Nephron progenitor cell (in vitro differentiated cells): ENCODE results near the gene TSHZ2.
A peak's percentile ranks its signal among the peaks of the same experiment; 100 is the strongest.
"Not testable (repeated sequence)": the region's sequence is repeated elsewhere in the genome, so short reads cannot be mapped to it uniquely, and the experiment has no call there.

ENCODE experiments used
- DNase-seq: peaks from one replicate; pipeline ENCODE4 v3.0.0; 2021
- H3K27ac Mint-ChIP-seq: 2 replicates; pipeline ENCODE4 v1.8.0; 2021; ENCODE audit warnings: mild to moderate bottlenecking, moderate library complexity, mixed read lengths
- H3K27me3 Mint-ChIP-seq: 2 replicates; pipeline ENCODE4 v1.8.0; 2021; ENCODE audit warnings: mild to moderate bottlenecking, low read depth, mixed read lengths; ENCODE audit not compliant: poor library complexity
- H3K36me3 Mint-ChIP-seq: 2 replicates; pipeline ENCODE4 v1.8.0; 2021; ENCODE audit warnings: low read depth, mixed read lengths
- H3K4me1 Mint-ChIP-seq: 2 replicates; pipeline ENCODE4 v1.8.0; 2021; ENCODE audit warnings: mixed read lengths
- H3K4me3 Mint-ChIP-seq: 2 replicates; pipeline ENCODE4 v1.8.0; 2021; ENCODE audit warnings: mild to moderate bottlenecking, moderate library complexity, mixed read lengths
- H3K9me3 Mint-ChIP-seq: 2 replicates; pipeline ENCODE4 v1.8.0; 2021; ENCODE audit warnings: mild to moderate bottlenecking, moderate library complexity, mixed read lengths
- TF ChIP-seq, protein P1 (sequence below): fragments of 200-600 bp; sonication (generic); IDR thresholded peaks from 2 replicates; pipeline ENCODE4 v1.5.0; 2021; ENCODE audit warnings: antibody characterized with exemption

TSHZ2 gene

DNA sequence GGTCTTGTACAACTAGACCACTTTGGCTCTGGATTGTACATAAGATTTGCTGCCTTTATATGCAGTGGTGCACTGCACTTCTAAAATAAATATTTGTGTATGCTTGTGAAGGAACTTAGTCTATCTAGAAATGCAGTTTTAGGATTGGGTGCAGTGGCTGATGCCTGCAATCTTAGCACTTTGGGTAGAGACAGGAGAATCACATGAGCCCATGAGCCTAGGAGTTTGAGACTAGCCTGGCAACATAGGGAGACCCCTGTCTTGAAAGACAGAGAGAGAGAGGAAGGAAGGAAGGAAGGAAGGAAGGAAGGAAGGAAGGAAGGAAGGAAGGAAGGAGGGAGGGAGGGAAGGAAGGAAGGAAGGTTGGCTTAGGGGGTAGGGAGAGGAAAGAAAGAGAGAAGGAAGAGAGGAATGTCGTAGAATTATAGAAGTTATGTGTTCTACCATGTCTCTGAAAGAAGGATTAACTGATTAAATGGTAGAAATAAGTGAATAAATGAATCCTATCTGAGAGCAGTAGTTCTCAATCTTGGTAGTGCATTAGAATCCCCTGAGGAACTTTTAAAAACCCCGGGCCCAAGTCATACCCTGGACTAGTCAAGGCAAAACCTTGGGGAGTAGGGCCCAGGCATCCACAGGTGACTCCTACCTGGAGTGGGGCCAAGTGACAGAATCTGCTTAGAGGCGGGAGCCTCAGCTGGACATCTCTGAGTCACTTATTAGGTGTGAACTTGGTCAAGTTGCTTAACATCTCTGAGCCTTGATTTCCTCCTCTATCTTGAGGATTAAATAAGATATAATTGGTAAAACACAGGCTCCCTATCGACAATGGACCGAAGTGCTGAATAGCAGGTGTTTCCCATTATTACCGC, 491.2 kb downstream of the TSHZ2 start:
- H3K9me3 Mint-ChIP-seq = peaks cover 46% of the 10 kb centered on the region
- TF ChIP-seq, protein P1, sequence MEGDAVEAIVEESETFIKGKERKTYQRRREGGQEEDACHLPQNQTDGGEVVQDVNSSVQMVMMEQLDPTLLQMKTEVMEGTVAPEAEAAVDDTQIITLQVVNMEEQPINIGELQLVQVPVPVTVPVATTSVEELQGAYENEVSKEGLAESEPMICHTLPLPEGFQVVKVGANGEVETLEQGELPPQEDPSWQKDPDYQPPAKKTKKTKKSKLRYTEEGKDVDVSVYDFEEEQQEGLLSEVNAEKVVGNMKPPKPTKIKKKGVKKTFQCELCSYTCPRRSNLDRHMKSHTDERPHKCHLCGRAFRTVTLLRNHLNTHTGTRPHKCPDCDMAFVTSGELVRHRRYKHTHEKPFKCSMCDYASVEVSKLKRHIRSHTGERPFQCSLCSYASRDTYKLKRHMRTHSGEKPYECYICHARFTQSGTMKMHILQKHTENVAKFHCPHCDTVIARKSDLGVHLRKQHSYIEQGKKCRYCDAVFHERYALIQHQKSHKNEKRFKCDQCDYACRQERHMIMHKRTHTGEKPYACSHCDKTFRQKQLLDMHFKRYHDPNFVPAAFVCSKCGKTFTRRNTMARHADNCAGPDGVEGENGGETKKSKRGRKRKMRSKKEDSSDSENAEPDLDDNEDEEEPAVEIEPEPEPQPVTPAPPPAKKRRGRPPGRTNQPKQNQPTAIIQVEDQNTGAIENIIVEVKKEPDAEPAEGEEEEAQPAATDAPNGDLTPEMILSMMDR = no peak
- H3K4me1 Mint-ChIP-seq = peaks cover 23% of the 10 kb centered on the region
- H3K36me3 Mint-ChIP-seq = peaks cover 67% of the 10 kb centered on the region
- H3K4me3 Mint-ChIP-seq = no peak overlapping the region
- H3K27me3 Mint-ChIP-seq = no peaks in the 10 kb centered on the region
- H3K27ac Mint-ChIP-seq = no peak overlapping the region
- no peak for DNase-seq

DNA sequence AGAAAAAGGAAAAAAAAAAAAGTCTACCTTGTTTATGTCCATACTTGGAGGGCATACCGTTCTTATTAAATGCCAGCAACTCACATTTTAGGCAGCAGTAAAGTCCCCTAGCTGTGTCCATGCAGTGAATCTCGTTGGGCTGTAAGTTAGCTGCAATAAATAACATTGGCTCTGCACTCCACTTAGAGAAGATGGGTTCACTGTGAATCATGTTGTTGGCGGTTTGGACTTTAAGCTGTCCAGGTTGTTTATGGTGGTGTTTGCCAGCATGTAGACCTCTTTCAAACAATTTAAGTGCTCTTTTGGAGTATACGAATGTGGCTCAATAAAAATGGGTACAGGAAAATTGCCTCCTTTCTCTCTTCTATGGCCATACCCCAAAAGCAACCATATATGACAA, 494.1 kb downstream of the TSHZ2 start:
- H3K36me3 Mint-ChIP-seq = peaks cover 76% of the 10 kb centered on the region
- TF ChIP-seq, protein P1 = no peak
- H3K4me3 Mint-ChIP-seq = no peak overlapping the region
- H3K27me3 Mint-ChIP-seq = no peaks in the 10 kb centered on the region
- peak overlapping the region; percentile 12 for H3K27ac Mint-ChIP-seq
- H3K4me1 Mint-ChIP-seq = peaks cover 29% of the 10 kb centered on the region
- H3K9me3 Mint-ChIP-seq = peaks cover 33% of the 10 kb centered on the region
- DNase-seq = no peak

DNA sequence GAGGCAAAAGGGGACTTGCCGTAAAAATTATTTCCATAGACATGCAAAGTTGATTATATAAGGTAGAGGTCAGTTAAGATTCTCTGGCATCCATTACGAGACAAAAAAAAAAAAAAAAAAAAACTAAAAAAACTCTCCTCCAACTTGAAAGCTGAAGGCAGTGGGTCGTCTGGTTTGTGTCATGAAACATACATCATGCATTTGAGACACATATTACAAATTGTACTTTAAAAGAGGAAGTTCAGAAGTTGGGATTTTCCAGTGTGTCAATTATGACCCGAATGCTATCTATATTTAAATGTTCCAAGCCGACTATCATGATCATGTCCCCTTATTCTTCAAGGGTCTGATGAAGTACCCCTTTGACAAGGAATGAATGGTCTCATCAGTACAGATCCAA, 496.4 kb downstream of the TSHZ2 start:
- no peak for DNase-seq
- Mint-ChIP-seq H3K36me3 (peaks cover 71% of the 10 kb centered on the region), H3K27me3 (peaks cover 4% of the 10 kb centered on the region), H3K27ac (no peak overlapping the region), H3K9me3 (peaks cover 28% of the 10 kb centered on the region), H3K4me1 (peaks cover 35% of the 10 kb centered on the region), H3K4me3 (no peak overlapping the region)
- TF ChIP-seq, protein P1 = no peak

DNA sequence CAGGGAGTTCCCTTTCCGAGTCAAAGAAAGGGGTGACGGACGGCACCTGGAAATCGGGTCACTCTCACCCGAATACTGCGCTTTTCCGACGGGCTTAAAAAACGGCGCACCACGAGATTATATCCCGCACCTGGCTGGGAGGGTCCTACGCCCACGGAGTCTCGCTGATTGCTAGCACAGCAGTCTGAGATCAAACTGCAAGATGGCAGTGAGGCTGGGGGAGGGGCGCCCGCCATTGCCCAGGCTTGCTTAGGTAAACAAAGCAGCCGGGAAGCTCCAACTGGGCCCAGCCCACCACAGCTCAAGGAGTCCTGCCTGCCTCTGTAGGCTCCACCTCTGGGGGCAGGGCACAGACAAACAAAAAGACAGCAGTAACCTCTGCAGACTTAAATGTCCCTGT, 500.7 kb downstream of the TSHZ2 start:
- H3K9me3 Mint-ChIP-seq = peaks cover 22% of the 10 kb centered on the region
- not testable (repeated sequence) for DNase-seq

DNA sequence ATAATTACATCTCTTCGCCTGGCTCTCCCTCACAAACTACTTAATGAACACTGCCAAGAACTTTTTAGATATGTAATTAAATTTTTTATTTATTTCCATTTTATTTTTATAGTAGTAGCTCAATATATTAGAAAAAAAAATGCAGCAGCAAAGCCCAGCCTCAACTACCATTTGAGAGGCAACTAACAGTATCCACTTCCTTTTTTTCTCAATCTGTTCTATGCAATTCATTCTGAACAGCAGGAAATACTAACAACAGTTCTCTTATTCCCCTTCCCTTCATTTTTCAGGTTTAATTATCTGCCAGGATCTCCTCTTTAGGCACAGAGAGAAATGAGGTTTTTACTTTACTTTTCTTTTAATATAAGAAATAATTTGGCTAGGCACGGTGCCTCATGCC, 508.8 kb downstream of the TSHZ2 start:
- no peak overlapping the region for H3K4me3 Mint-ChIP-seq
- H3K27me3 Mint-ChIP-seq = no peaks in the 10 kb centered on the region
- no peak for DNase-seq
- H3K27ac Mint-ChIP-seq = no peak overlapping the region
- TF ChIP-seq, protein P1 = no peak
- H3K36me3 Mint-ChIP-seq = peaks cover 23% of the 10 kb centered on the region
- peaks cover 14% of the 10 kb centered on the region for H3K9me3 Mint-ChIP-seq
- H3K4me1 Mint-ChIP-seq = no peaks in the 10 kb centered on the region

More for the DNA sequence above, 500.7 kb downstream of the TSHZ2 start:
- H3K4me3 Mint-ChIP-seq, H3K27ac Mint-ChIP-seq, H3K27me3 Mint-ChIP-seq: not testable (repeated sequence)
- Mint-ChIP-seq H3K4me1 (peaks cover 16% of the 10 kb centered on the region), H3K36me3 (peaks cover 46% of the 10 kb centered on the region)

DNA sequence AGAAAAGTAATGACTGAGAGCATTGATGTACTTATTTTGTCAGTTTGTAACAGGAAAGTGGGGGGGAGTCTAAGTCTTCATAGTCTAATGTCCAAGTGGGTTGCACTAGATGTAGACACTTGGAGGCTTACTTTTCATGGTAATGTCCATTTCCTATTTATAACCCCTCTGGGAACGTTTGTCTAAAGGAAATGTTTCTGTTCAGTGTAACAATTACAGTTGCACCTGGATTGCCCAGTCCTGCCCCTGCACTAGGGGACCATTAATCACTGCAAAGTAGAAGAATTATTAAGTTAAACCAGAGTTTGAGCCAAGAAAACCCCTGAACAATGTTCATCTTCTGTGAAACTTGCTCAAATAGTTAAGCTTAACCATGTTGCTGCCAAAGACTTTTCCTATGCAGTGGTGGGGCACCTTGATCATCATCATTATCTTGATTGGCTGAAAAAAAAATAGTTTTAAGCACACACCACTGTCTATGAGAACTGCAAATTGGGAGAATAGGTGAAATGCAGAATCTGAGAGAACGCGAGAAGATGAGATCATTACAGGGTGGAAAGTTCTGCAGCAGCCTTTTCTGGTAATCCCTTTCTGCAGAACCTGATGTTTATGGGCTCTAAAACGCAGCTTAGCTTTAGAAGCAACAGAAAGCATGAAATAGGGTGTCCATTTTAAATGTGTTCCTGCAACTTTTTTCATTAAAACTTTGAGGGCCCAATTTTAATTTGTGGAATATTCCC, 515.5 kb downstream of the TSHZ2 start:
- Mint-ChIP-seq H3K27me3 (peaks cover 12% of the 10 kb centered on the region), H3K4me1 (peaks cover 17% of the 10 kb centered on the region), H3K9me3 (peaks cover 11% of the 10 kb centered on the region), H3K36me3 (peaks cover 45% of the 10 kb centered on the region), H3K4me3 (no peak overlapping the region), H3K27ac (peak overlapping the region; percentile 61)
- TF ChIP-seq, protein P1 = no peak
- no peak for DNase-seq
